Bronchial epithelial cell (primary cell): ENCODE results near the gene OR1E2. TPM values are rescaled to one million over a fixed set of nuclear protein-coding genes. Genes with fewer than 3 reads are reported as not detected.
A peak's percentile ranks its signal among the peaks of the same experiment; 100 is the strongest.

Source experiments
- DNase-seq: peaks from one replicate; pipeline ENCODE4 v3.0.0-alpha.2; 2010; ENCODE audit warnings: low read depth
- FAIRE-seq: peaks from 2 replicates; lab custom pipeline; 2011; peaks lifted over from hg19 to GRCh38; lab: Jason Lieb, UNC
- H3K27me3 ChIP-seq: 2 replicates; pipeline ENCODE4 v1.5.1; 2011; ENCODE audit warnings: low read length; ENCODE audit not compliant: control insufficient read depth, insufficient read depth
- H3K36me3 ChIP-seq: 2 replicates; pipeline ENCODE4 v1.5.1; 2011; ENCODE audit warnings: low read length; ENCODE audit not compliant: control insufficient read depth, insufficient read depth
- H3K4me3 ChIP-seq: 2 replicates; pipeline ENCODE4 v1.5.1; 2011; ENCODE audit warnings: mild to moderate bottlenecking, low read depth, low read length, control low read depth
- CTCF ChIP-seq: IDR thresholded peaks from 2 replicates; pipeline ENCODE4 v1.5.1; 2011; ENCODE audit warnings: mild to moderate bottlenecking, moderate library complexity, low read length, control low read depth, inconsistent platforms; ENCODE audit not compliant: insufficient read depth, severe bottlenecking
- total RNA-seq: library from RNA; depleted of rRNA; stranded (reverse); fragments of >200 nt; gene quantifications from 2 replicates; pipeline ENCODE4 v1.2.1, GENCODE V29; 2014

Gene OR1E2
- total RNA-seq, 1 donor from 2014 or later: not detected

- H3K27me3 ChIP-seq: no peaks in the 10 kb centered on the region
These were observed 47.5 kb downstream of the OR1E2 start, which contains the start of gene OR3A2 for GRCh38 chr17:3385869-3386816. OR3A2 (minus strand) TSS chr17:3386308.

More at GRCh38 chr17:3385869-3386816, 47.5 kb downstream of the OR1E2 start, which contains the start of gene OR3A2:
- H3K36me3 ChIP-seq: no peaks in the 10 kb centered on the region
- H3K4me3 ChIP-seq: peak within 1 kb of the TSS; percentile 8
- no peak for TF ChIP-seq CTCF
- DNase-seq (no peak), FAIRE-seq (no peak)

Other genes with a start within 250 kb of the OR1E2 start
- gene OR1A2, start 236.3 kb downstream of the OR1E2 start, total RNA-seq: not detected in 2 replicates
- not detected in 2 replicates for gene OR1A1, start 226.2 kb downstream of the OR1E2 start, total RNA-seq
- gene OR3A1, start 135.5 kb downstream of the OR1E2 start, total RNA-seq: not detected in 2 replicates
- gene OR3A2, start 47.5 kb downstream of the OR1E2 start, total RNA-seq: not detected in 2 replicates
- not detected in 2 replicates for gene OR1E1, start 35.4 kb downstream of the OR1E2 start, total RNA-seq
- not detected in 2 replicates for gene OR3A3, start 22.5 kb downstream of the OR1E2 start, total RNA-seq
- not detected in 2 replicates for gene SPATA22, start 38.0 kb upstream of the OR1E2 start, total RNA-seq
- gene ASPA, start 42.2 kb upstream of the OR1E2 start, total RNA-seq: not detected in 2 replicates
- 0.79 and 1.2 TPM in 2 replicates for gene TRPV3, start 124.0 kb upstream of the OR1E2 start, total RNA-seq
- gene TRPV1, start 175.6 kb upstream of the OR1E2 start, total RNA-seq: 1.6 and 2.0 TPM in 2 replicates
- 7.6 and 9.0 TPM in 2 replicates for gene SHPK, start 202.4 kb upstream of the OR1E2 start, total RNA-seq
- 15.0 and 31.3 TPM in 2 replicates for gene CTNS, start 202.9 kb upstream of the OR1E2 start, total RNA-seq
- gene TAX1BP3, start 234.7 kb upstream of the OR1E2 start, total RNA-seq: 150 and 200 TPM in 2 replicates
- gene EMC6, start 235.0 kb upstream of the OR1E2 start, total RNA-seq: 21.3 and 26.1 TPM in 2 replicates